ENCODE data around the gene HTR1B. TPM values are rescaled to one million over a fixed set of nuclear protein-coding genes. Genes with fewer than 3 reads are reported as not detected.

HTR1B gene
- total and polyA plus RNA-seq, 2 donors (not counting 3 experiments of a cell fraction or from before 2014, with no cell fraction given), result 57.5 to 68.7 TPM

GRCh38 chr6:77464495-77464867 lies 1.2 kb upstream of the HTR1B start:
- no peaks in the 10 kb centered on the region for H3K9me1 ChIP-seq (replicated peaks; ENCODE audit: control insufficient read depth, extremely low read depth, insufficient read depth, low read length)
- POLR2A ChIA-PET, result interaction anchor here (1.0 to 1.5 kb wide), 2 partner anchors 18 to 22 kb away, joined by 3 read pairs; no protein-coding TSS in a partner anchor

DNA sequence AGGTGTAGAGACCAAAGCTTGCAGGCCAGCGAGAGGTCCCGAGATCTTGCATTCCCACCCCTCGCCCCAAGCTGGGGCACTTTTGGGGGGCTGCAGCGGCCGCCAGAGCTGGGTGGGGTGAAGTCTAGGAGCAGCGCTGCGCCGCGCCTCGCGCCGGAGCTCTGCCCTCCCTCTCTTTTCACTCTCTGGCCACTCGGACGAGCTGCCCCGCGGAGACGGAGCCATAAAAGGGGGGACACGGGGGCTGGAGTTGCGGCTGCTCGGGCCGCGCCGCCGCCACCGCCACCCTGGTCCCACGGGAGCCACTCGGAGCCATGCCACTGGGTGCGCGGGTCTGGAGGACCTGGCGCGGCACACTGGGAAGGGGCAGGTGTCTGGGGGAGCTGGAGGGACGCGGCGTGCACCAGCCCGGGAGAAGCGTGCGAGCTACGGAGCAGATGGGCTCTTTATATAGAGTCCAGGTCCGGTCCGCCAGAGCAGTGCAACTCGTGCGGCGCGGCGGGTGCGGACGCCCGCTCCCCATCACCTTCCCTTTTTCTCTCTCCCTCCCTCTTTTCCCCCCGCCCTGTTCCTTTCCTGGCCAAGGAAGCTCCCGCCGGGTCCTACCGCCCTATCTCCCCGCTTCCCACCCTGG lies 687 bp upstream of the HTR1B start:
- Histone ChIP-seq H3K9me1 (replicated peaks; ENCODE audit: control insufficient read depth, extremely low read depth, insufficient read depth, low read length) (no peaks in the 10 kb centered on the region), H4K20me1 (replicated peaks; ENCODE audit: control insufficient read depth, extremely low read depth, insufficient read depth, low read length) (no peaks in the 10 kb centered on the region), H3K36me3 (ENCODE audit: control insufficient read depth in 2 of 2, extremely low read depth in 1 of 2, insufficient read depth in 2 of 2, low read length in 2 of 2) (no peaks in the 10 kb centered on the region), H3K27ac (ENCODE audit: insufficient read depth, low read depth, low read length) (peak overlapping the region; percentile 72), H2AFZ (ENCODE audit: low read depth, low read length) (peak overlapping the region; percentile 85), H3K9me3 (replicated peaks; ENCODE audit: control insufficient read depth, insufficient read depth, low read length) (no peaks in the 10 kb centered on the region), H3K4me2 (ENCODE audit: insufficient read depth, low read length) (peak overlapping the region; percentile 97), H3K9ac (replicated peaks; ENCODE audit: extremely low read depth, insufficient read depth, low read length) (peak overlapping the region; percentile 92), H3K79me2 (ENCODE audit: control insufficient read depth, insufficient read depth, low read length) (peaks cover 71% of the 10 kb centered on the region), H3K4me3 (replicated peaks in 1 of 3; ENCODE audit: insufficient read depth in 1 of 3, low read depth in 1 of 3, low read length in 3 of 3) (peak overlapping the region; percentile 70 to 97 (median 77)), H3K4me1 (ENCODE audit: control insufficient read depth, extremely low read depth, insufficient read depth, low read length) (peaks cover 36% of the 10 kb centered on the region), H3K27me3 (ENCODE audit: control insufficient read depth in 2 of 2, insufficient read depth in 2 of 2, low read length in 2 of 2) (no peaks in the 10 kb centered on the region)
- intact Hi-C loops (cut with micrococcal nuclease) (loop anchor here (5.0 to 10.0 kb wide), 4 partner anchors 771 to 2001 kb away; partner anchors contain the start of gene PHIP), dilution Hi-C loops (cut with MboI; ENCODE audit: extremely low pct_ligation_motif_present, low sequenced_read_pairs) (no loop called here)
- TF ChIP-seq POLR2A (IDR thresholded peaks at IDR 0.05; ENCODE audit: low read depth, low read length) (peak; percentile 94), MYC (IDR thresholded peaks at IDR 0.05; ENCODE audit: low read depth, low read length) (no peak), JUN (IDR thresholded peaks at IDR 0.05; ENCODE audit: borderline replicate concordance, insufficient read depth, insufficient read length, low read depth) (no peak), EZH2 (IDR thresholded peaks at IDR 0.05; ENCODE audit: borderline replicate concordance, low read depth, low read length, severe bottlenecking) (no peak), FOS (IDR thresholded peaks at IDR 0.05; ENCODE audit: borderline replicate concordance, insufficient read depth, low read length) (no peak), GATA2 (IDR thresholded peaks at IDR 0.05; ENCODE audit: insufficient read depth, insufficient read length, low read depth, low read length) (no peak), CTCF (IDR thresholded peaks at IDR 0.05; ENCODE audit: extremely low read depth in 1 of 2, insufficient read depth in 1 of 2, low read depth in 1 of 2, low read length in 2 of 2) (no peak), POLR2AphosphoS5 (IDR thresholded peaks at IDR 0.05; ENCODE audit: insufficient read depth, low read depth, low read length) (peak; percentile 84)
- TF ChIP-seq, protein P1, sequence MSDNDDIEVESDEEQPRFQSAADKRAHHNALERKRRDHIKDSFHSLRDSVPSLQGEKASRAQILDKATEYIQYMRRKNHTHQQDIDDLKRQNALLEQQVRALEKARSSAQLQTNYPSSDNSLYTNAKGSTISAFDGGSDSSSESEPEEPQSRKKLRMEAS (IDR thresholded peaks at IDR 0.05; ENCODE audit: insufficient read depth, insufficient read length), result no peak
- POLR2A ChIA-PET, result interaction anchor here (1.0 to 2.8 kb wide), 3 partner anchors 18 to 171 kb away, joined by 3 to 14 read pairs (median 3); no protein-coding TSS in a partner anchor
- no TSS peak for BruUV-seq (replicated peaks)
- DNase-seq (ENCODE audit: low read depth, low spot score) (peak; percentile 52), FAIRE-seq (no peak)
- CTCF ChIA-PET, result interaction anchor here (0.8 to 9.4 kb wide), 13 partner anchors 8 to 1571 kb away, joined by 3 to 105 read pairs (median 12); no protein-coding TSS in a partner anchor

More at GRCh38 chr6:77464495-77464867, 1.2 kb upstream of the HTR1B start:
- H3K9ac ChIP-seq (replicated peaks; ENCODE audit: extremely low read depth, insufficient read depth, low read length), result peak overlapping the region; percentile 92
- peak overlapping the region; percentile 72 for H3K27ac ChIP-seq (ENCODE audit: insufficient read depth, low read depth, low read length)
- CTCF ChIA-PET, result interaction anchor here (0.8 to 9.4 kb wide), 13 partner anchors 7 to 1571 kb away, joined by 3 to 105 read pairs (median 12); no protein-coding TSS in a partner anchor
- DNase-seq (ENCODE audit: low read depth, low spot score) (no peak), FAIRE-seq (peak; percentile 52)
- H3K79me2 ChIP-seq (ENCODE audit: control insufficient read depth, insufficient read depth, low read length), result peaks cover 66% of the 10 kb centered on the region
- dilution Hi-C loops (cut with MboI; ENCODE audit: extremely low pct_ligation_motif_present, low sequenced_read_pairs), result no loop called here
- peak overlapping the region; percentile 97 for H3K4me2 ChIP-seq (ENCODE audit: insufficient read depth, low read length)
- H4K20me1 ChIP-seq (replicated peaks; ENCODE audit: control insufficient read depth, extremely low read depth, insufficient read depth, low read length), result no peaks in the 10 kb centered on the region
- H2AFZ ChIP-seq (ENCODE audit: low read depth, low read length), result peak overlapping the region; percentile 85
- H3K4me1 ChIP-seq (ENCODE audit: control insufficient read depth, extremely low read depth, insufficient read depth, low read length), result peaks cover 31% of the 10 kb centered on the region
- H3K27me3 ChIP-seq (ENCODE audit: control insufficient read depth in 2 of 2, insufficient read depth in 2 of 2, low read length in 2 of 2), result no peaks in the 10 kb centered on the region
- no TSS peak for BruUV-seq (replicated peaks)
- H3K9me3 ChIP-seq (replicated peaks; ENCODE audit: control insufficient read depth, insufficient read depth, low read length), result no peaks in the 10 kb centered on the region
- H3K36me3 ChIP-seq (ENCODE audit: control insufficient read depth in 2 of 2, extremely low read depth in 1 of 2, insufficient read depth in 2 of 2, low read length in 2 of 2), result no peaks in the 10 kb centered on the region
- TF ChIP-seq POLR2A (IDR thresholded peaks at IDR 0.05; ENCODE audit: low read depth, low read length) (peak; percentile 46), MYC (IDR thresholded peaks at IDR 0.05; ENCODE audit: low read depth, low read length) (no peak)
- peak overlapping the region; percentile 70 to 97 (median 77) for H3K4me3 ChIP-seq (replicated peaks in 1 of 3; ENCODE audit: insufficient read depth in 1 of 3, low read depth in 1 of 3, low read length in 3 of 3)
- intact Hi-C loops (cut with micrococcal nuclease), result loop anchor here (5.0 to 10.0 kb wide), 4 partner anchors 770 to 2000 kb away; partner anchors contain the start of gene PHIP
